ENCODE measurements around the gene DDX17. TPM values are rescaled to one million over a fixed set of nuclear protein-coding genes. Genes with fewer than 3 reads are reported as not detected.
"Not testable (repeated sequence)": the region's sequence is repeated elsewhere in the genome, so short reads cannot be mapped to it uniquely, and the experiment has no call there.

Gene DDX17
- polyA plus RNA-seq, 1 donor from 2014 or later, result 996 TPM

- not testable (repeated sequence) for H2AFZ ChIP-seq (ENCODE audit: low read depth, low read length); H3F3A ChIP-seq (ENCODE audit: insufficient read depth, low read length, poor library complexity, severe bottlenecking); H3K4me2 ChIP-seq (ENCODE audit: low read length); H3K36me3 ChIP-seq (ENCODE audit: insufficient read depth, low read length); H3K9ac ChIP-seq (ENCODE audit: low read length); H4K20me1 ChIP-seq (ENCODE audit: insufficient read depth); H3K79me2 ChIP-seq (replicated peaks; ENCODE audit: insufficient read depth, low read length); H3K27ac ChIP-seq (ENCODE audit: low read length); H3K9me2 ChIP-seq (ENCODE audit: insufficient read depth, low read length); H3K9me3 ChIP-seq (ENCODE audit: low read length); H3K4me3 ChIP-seq (ENCODE audit: low read length)
- H3K27me3 ChIP-seq (ENCODE audit: insufficient read depth, low read depth, low read length), result peaks cover 22% of the 10 kb centered on the region
These were observed 35.9 kb downstream of the DDX17 start for GRCh38 chr22:38470179-38470578.

- TF ChIP-seq POLR2AphosphoS5 (IDR thresholded peaks at IDR 0.05) (no peak), SMC3 (conservative IDR thresholded peaks at IDR 0.05; ENCODE audit: poor library complexity) (no peak), EZH2 (IDR thresholded peaks at IDR 0.05; ENCODE audit: borderline replicate concordance, insufficient read depth, low read length, poor library complexity, severe bottlenecking) (no peak), REST (IDR thresholded peaks at IDR 0.05; ENCODE audit: borderline replicate concordance) (no peak), MXI1 (conservative IDR thresholded peaks at IDR 0.05; ENCODE audit: poor library complexity, severe bottlenecking) (no peak), TAF1 (IDR thresholded peaks at IDR 0.05; ENCODE audit: low read depth) (no peak), EP300 (conservative IDR thresholded peaks at IDR 0.05; ENCODE audit: poor library complexity, severe bottlenecking) (no peak), CTCF (IDR thresholded peaks at IDR 0.05; ENCODE audit: poor library complexity, severe bottlenecking) (no peak), RAD21 (conservative IDR thresholded peaks at IDR 0.05) (no peak)
- H3K9me2 ChIP-seq (ENCODE audit: insufficient read depth, low read length), result no peaks in the 10 kb centered on the region
- H3K27me3 ChIP-seq (ENCODE audit: insufficient read depth, low read depth, low read length), result peaks cover 22% of the 10 kb centered on the region
- H3K9ac ChIP-seq (ENCODE audit: low read length), result no peak overlapping the region
- H3K4me2 ChIP-seq (ENCODE audit: low read length), result no peak overlapping the region
- no peaks in the 10 kb centered on the region for H3K9me3 ChIP-seq (ENCODE audit: low read length)
- no peaks in the 10 kb centered on the region for H3K79me2 ChIP-seq (replicated peaks; ENCODE audit: insufficient read depth, low read length)
- H3K36me3 ChIP-seq (ENCODE audit: insufficient read depth, low read length), result no peaks in the 10 kb centered on the region
- no peak overlapping the region for H3K4me3 ChIP-seq (ENCODE audit: low read length)
- H4K20me1 ChIP-seq (ENCODE audit: insufficient read depth), result no peaks in the 10 kb centered on the region
- no peaks in the 10 kb centered on the region for H3F3A ChIP-seq (ENCODE audit: insufficient read depth, low read length, poor library complexity, severe bottlenecking)
- H2AFZ ChIP-seq (ENCODE audit: low read depth, low read length), result no peak overlapping the region
- H3K27ac ChIP-seq (ENCODE audit: low read length), result no peak overlapping the region
These were observed 36.8 kb downstream of the DDX17 start for GRCh38 chr22:38469306-38469781.

Data from neural cell (in vitro differentiated cells).